GM12892 (cell line): ENCODE data around the gene EPOP.

Experiments
- POLR2A ChIP-seq: IDR thresholded peaks from 2 replicates; pipeline ENCODE4 v1.6.1; 2011; ENCODE audit warnings: low read depth, low read length, control low read depth
- POLR2AphosphoS5 ChIP-seq: IDR thresholded peaks from 2 replicates; pipeline ENCODE4 v1.6.1; 2011; ENCODE audit warnings: low read depth, low read length, control low read depth
- TAF1 ChIP-seq: IDR thresholded peaks from 2 replicates; pipeline ENCODE4 v1.6.1; 2011; ENCODE audit warnings: low read depth, mild to moderate bottlenecking, control low read depth, low read length, borderline replicate concordance

- TF ChIP-seq POLR2AphosphoS5: no peak
- no peak for TF ChIP-seq POLR2A
- no peak for TF ChIP-seq TAF1
Observed at GRCh38 chr17:38706505-38707216, 31.9 kb upstream of the EPOP start.
